Measurements from ENCODE around the gene POLN.
A peak's percentile ranks its signal among the peaks of the same experiment; 100 is the strongest.

Gene POLN

GRCh38 chr4:2105559-2105958 lies 136.4 kb downstream of the POLN start:
- H3K27ac ChIP-seq = no peak overlapping the region
- in situ Hi-C loops (cut with HindIII; ENCODE audit: low pct_ligation_motif_present, low sequenced_read_pairs) = no loop called here
- DNase-seq = peak; percentile 38
- TF ChIP-seq CTCF (IDR thresholded peaks at IDR 0.05; ENCODE audit: low read depth, low read length, missing control alignments) = no peak
- H3K4me3 ChIP-seq (ENCODE audit: low read depth, low read length) = no peak overlapping the region
- no peaks in the 10 kb centered on the region for H3K27me3 ChIP-seq (replicated peaks)
- no peaks in the 10 kb centered on the region for H3K36me3 ChIP-seq (replicated peaks)

DNA sequence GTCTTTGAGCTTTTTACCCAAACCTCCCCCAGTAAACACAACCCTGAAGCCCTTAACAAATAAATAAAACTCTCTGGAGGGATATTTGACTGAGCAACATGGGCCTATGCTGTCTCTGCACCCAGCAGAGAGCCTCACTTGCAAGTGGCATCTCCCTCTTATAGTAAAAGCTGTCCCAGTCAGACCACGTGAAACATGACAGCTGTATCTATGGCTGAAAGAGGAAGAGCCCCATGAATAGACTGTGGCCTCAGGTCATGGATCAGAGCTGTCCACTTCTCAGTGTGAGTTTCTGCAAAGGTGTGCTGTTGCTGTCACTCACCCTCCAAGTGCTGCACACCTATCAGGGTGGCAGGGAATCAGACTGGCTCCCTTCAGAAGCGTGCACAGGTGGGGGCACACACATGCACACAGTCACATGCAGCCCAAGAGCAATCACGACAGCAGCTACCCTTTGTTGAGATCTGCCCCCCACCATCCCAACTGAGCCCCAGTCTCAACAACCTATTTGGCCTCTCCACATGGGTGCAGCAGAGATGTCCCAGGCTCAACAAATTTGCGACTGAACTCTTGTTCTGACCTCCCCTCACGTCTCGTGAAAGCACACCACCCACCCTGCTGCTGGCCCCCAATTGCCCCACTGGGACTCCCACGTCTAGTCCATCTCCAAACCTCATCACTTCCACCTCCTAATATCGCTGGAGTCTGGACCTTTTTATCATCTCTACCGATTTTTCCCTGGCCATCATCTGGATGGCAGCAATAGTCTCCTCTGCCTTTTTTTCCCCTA lies 137.2 kb downstream of the POLN start:
- TF ChIP-seq CTCF (IDR thresholded peaks at IDR 0.05; ENCODE audit: low read depth, low read length, missing control alignments) = no peak
- H3K27me3 ChIP-seq (replicated peaks) = no peaks in the 10 kb centered on the region
- no peak overlapping the region for H3K4me3 ChIP-seq (ENCODE audit: low read depth, low read length)
- no peak overlapping the region for H3K27ac ChIP-seq
- no peak for DNase-seq
- no peaks in the 10 kb centered on the region for H3K36me3 ChIP-seq (replicated peaks)
- in situ Hi-C loops (cut with HindIII; ENCODE audit: low pct_ligation_motif_present, low sequenced_read_pairs) = no loop called here

GRCh38 chr4:2103843-2104547 lies 137.9 kb downstream of the POLN start:
- Histone ChIP-seq H3K27me3 (replicated peaks) (no peaks in the 10 kb centered on the region), H3K36me3 (replicated peaks) (no peaks in the 10 kb centered on the region), H3K4me3 (ENCODE audit: low read depth, low read length) (no peak overlapping the region), H3K27ac (no peak overlapping the region)
- TF ChIP-seq CTCF (IDR thresholded peaks at IDR 0.05; ENCODE audit: low read depth, low read length, missing control alignments) = no peak
- DNase-seq = no peak
- in situ Hi-C loops (cut with HindIII; ENCODE audit: low pct_ligation_motif_present, low sequenced_read_pairs) = no loop called here

- Histone ChIP-seq H3K27me3 (replicated peaks) (no peaks in the 10 kb centered on the region), H3K36me3 (replicated peaks) (no peaks in the 10 kb centered on the region), H3K27ac (no peak overlapping the region), H3K4me3 (ENCODE audit: low read depth, low read length) (no peak overlapping the region)
- no peak for DNase-seq
- in situ Hi-C loops (cut with HindIII; ENCODE audit: low pct_ligation_motif_present, low sequenced_read_pairs) = no loop called here
- no peak for TF ChIP-seq CTCF (IDR thresholded peaks at IDR 0.05; ENCODE audit: low read depth, low read length, missing control alignments)
Measured at GRCh38 chr4:2103127-2103842, 138.6 kb downstream of the POLN start.

DNA sequence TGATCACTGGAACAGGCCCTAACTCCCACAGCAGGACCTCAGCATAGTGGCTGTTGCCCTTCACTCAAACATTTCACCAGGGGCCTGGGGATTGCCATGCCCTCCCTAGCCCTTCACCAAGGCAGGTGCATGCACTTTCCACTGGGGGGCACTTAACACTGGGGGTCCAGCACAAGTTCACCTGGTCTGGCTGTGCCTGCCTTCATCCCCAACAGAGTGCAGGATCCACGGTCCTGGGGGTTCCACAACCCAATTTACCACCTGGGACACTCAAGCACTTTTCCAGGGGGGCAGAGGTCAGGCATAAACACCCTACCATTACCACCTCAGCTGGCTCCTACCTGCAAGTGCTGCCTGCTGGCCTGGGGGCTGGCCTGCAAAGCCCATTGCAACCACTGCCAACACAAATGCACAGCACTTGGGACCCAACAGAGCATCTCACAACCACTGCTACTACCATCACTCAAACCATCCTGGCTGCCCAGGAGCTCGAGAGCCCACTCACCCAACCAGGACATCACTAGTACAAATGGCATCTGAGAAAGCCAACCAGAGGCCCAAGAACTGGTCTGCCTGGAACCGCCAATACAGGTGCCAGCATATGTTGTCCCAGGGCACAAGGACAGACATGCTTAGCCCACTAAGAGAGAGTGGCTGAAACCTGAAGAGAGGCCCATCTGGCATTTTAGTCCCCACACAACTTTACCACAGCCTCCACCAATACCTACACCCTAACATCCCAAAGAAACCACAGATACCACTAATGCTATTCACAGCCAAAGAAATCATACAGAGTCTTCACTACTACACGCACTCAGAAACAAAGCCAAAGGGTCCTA lies 139.7 kb downstream of the POLN start:
- TF ChIP-seq CTCF (IDR thresholded peaks at IDR 0.05; ENCODE audit: low read depth, low read length, missing control alignments) = no peak
- no peak overlapping the region for H3K27ac ChIP-seq
- DNase-seq = no peak
- H3K4me3 ChIP-seq (ENCODE audit: low read depth, low read length) = no peak overlapping the region
- no peaks in the 10 kb centered on the region for H3K36me3 ChIP-seq (replicated peaks)
- no peaks in the 10 kb centered on the region for H3K27me3 ChIP-seq (replicated peaks)
- in situ Hi-C loops (cut with HindIII; ENCODE audit: low pct_ligation_motif_present, low sequenced_read_pairs) = no loop called here

All from brain microvascular endothelial cell (primary cell).